Measurements from ENCODE around the gene AP4S1.
"Not testable (repeated sequence)": the region's sequence is repeated elsewhere in the genome, so short reads cannot be mapped to it uniquely, and the experiment has no call there.

AP4S1 gene

GRCh38 chr14:31042893-31043292 lies 17.4 kb downstream of the AP4S1 start:
- H3K4me2 ChIP-seq (ENCODE audit: low read length, poor library complexity, severe bottlenecking); H3K36me3 ChIP-seq (ENCODE audit: control insufficient read depth in 1 of 2, insufficient read depth in 2 of 2, low read depth in 1 of 2, low read length in 2 of 2); H2BK12ac ChIP-seq (ENCODE audit: low read length in 2 of 2); H4K91ac ChIP-seq (ENCODE audit: low read length); H3K9ac ChIP-seq (ENCODE audit: low read length); H4K8ac ChIP-seq (ENCODE audit: low read length); DNase-seq; H3K18ac ChIP-seq (ENCODE audit: low read depth in 1 of 2, low read length in 2 of 2); H3K27ac ChIP-seq (ENCODE audit: low read length, poor library complexity, severe bottlenecking); H3K27me3 ChIP-seq (ENCODE audit: control insufficient read depth in 1 of 2, insufficient read depth in 1 of 2, low read length in 2 of 2); H2BK15ac ChIP-seq (ENCODE audit: low read depth, poor library complexity, severe bottlenecking); H3K4me3 ChIP-seq (ENCODE audit: insufficient read depth in 1 of 2, low read depth in 1 of 2, low read length in 2 of 2); H2BK120ac ChIP-seq (ENCODE audit: low read depth, low read length); H2AK5ac ChIP-seq (ENCODE audit: low read length, severe bottlenecking); H3K4me1 ChIP-seq (ENCODE audit: control insufficient read depth, insufficient read depth, low read depth, low read length); H3K23ac ChIP-seq (ENCODE audit: low read length in 2 of 2); H2BK5ac ChIP-seq (ENCODE audit: low read depth, low read length, poor library complexity, severe bottlenecking); H2AFZ ChIP-seq (ENCODE audit: low read depth, low read length); H3K4ac ChIP-seq (ENCODE audit: low read depth in 1 of 2, low read length in 2 of 2); H3K79me1 ChIP-seq (replicated peaks; ENCODE audit: low read length, poor library complexity, severe bottlenecking); H3K14ac ChIP-seq (ENCODE audit: low read length in 2 of 2); H3K9me3 ChIP-seq (ENCODE audit: control insufficient read depth, low read length): not testable (repeated sequence)
- 89% methylated on average over 3 of the region's 10 CpGs for WGBS

- no CpG with 5 or more reads among the region's 3 CpGs for WGBS
- Histone ChIP-seq H3K79me1 (replicated peaks; ENCODE audit: low read length, poor library complexity, severe bottlenecking) (peaks cover 4% of the 10 kb centered on the region), H3K4me1 (ENCODE audit: control insufficient read depth, insufficient read depth, low read depth, low read length) (no peaks in the 10 kb centered on the region), H3K27ac (ENCODE audit: low read length, poor library complexity, severe bottlenecking) (no peak overlapping the region), H3K4me3 (ENCODE audit: insufficient read depth in 1 of 2, low read depth in 1 of 2, low read length in 2 of 2) (no peak overlapping the region), H2BK120ac (ENCODE audit: low read depth, low read length) (no peak overlapping the region), H4K8ac (ENCODE audit: low read length) (no peak overlapping the region), H3K14ac (ENCODE audit: low read length in 2 of 2) (no peak overlapping the region), H4K91ac (ENCODE audit: low read length) (no peak overlapping the region), H3K18ac (ENCODE audit: low read depth in 1 of 2, low read length in 2 of 2) (no peak overlapping the region), H3K4me2 (ENCODE audit: low read length, poor library complexity, severe bottlenecking) (no peak overlapping the region), H2BK12ac (ENCODE audit: low read length in 2 of 2) (no peak overlapping the region), H3K4ac (ENCODE audit: low read depth in 1 of 2, low read length in 2 of 2) (no peak overlapping the region), H2AK5ac (ENCODE audit: low read length, severe bottlenecking) (no peak overlapping the region), H3K36me3 (ENCODE audit: control insufficient read depth in 1 of 2, insufficient read depth in 2 of 2, low read depth in 1 of 2, low read length in 2 of 2) (no peaks in the 10 kb centered on the region), H2BK5ac (ENCODE audit: low read depth, low read length, poor library complexity, severe bottlenecking) (no peak overlapping the region), H2BK15ac (ENCODE audit: low read depth, poor library complexity, severe bottlenecking) (no peak overlapping the region), H3K9ac (ENCODE audit: low read length) (no peak overlapping the region), H3K23ac (ENCODE audit: low read length in 2 of 2) (no peak overlapping the region), H3K27me3 (ENCODE audit: control insufficient read depth in 1 of 2, insufficient read depth in 1 of 2, low read length in 2 of 2) (no peaks in the 10 kb centered on the region), H3K9me3 (ENCODE audit: control insufficient read depth, low read length) (no peaks in the 10 kb centered on the region), H2AFZ (ENCODE audit: low read depth, low read length) (no peak overlapping the region)
- DNase-seq, result no peak
Measured at GRCh38 chr14:31043379-31043778, 17.9 kb downstream of the AP4S1 start.

- no peak overlapping the region for H3K9ac ChIP-seq (ENCODE audit: low read length)
- no peak overlapping the region for H3K4me3 ChIP-seq (ENCODE audit: insufficient read depth in 1 of 2, low read depth in 1 of 2, low read length in 2 of 2)
- H3K36me3 ChIP-seq (ENCODE audit: control insufficient read depth in 1 of 2, insufficient read depth in 2 of 2, low read depth in 1 of 2, low read length in 2 of 2), result no peaks in the 10 kb centered on the region
- H4K8ac ChIP-seq (ENCODE audit: low read length), result no peak overlapping the region
- no peak for DNase-seq
- no peaks in the 10 kb centered on the region for H3K4me1 ChIP-seq (ENCODE audit: control insufficient read depth, insufficient read depth, low read depth, low read length)
- no peak overlapping the region for H3K4ac ChIP-seq (ENCODE audit: low read depth in 1 of 2, low read length in 2 of 2)
- no peak overlapping the region for H2BK15ac ChIP-seq (ENCODE audit: low read depth, poor library complexity, severe bottlenecking)
- no peak overlapping the region for H2BK12ac ChIP-seq (ENCODE audit: low read length in 2 of 2)
- H3K18ac ChIP-seq (ENCODE audit: low read depth in 1 of 2, low read length in 2 of 2), result no peak overlapping the region
- no peak overlapping the region for H2BK5ac ChIP-seq (ENCODE audit: low read depth, low read length, poor library complexity, severe bottlenecking)
- no peak overlapping the region for H2BK120ac ChIP-seq (ENCODE audit: low read depth, low read length)
- no peak overlapping the region for H4K91ac ChIP-seq (ENCODE audit: low read length)
- peaks cover 5% of the 10 kb centered on the region for H3K79me1 ChIP-seq (replicated peaks; ENCODE audit: low read length, poor library complexity, severe bottlenecking)
- no peak overlapping the region for H2AK5ac ChIP-seq (ENCODE audit: low read length, severe bottlenecking)
- H3K27me3 ChIP-seq (ENCODE audit: control insufficient read depth in 1 of 2, insufficient read depth in 1 of 2, low read length in 2 of 2), result no peaks in the 10 kb centered on the region
- no peak overlapping the region for H2AFZ ChIP-seq (ENCODE audit: low read depth, low read length)
- H3K9me3 ChIP-seq (ENCODE audit: control insufficient read depth, low read length), result no peaks in the 10 kb centered on the region
- H3K4me2 ChIP-seq (ENCODE audit: low read length, poor library complexity, severe bottlenecking), result no peak overlapping the region
- H3K23ac ChIP-seq (ENCODE audit: low read length in 2 of 2), result no peak overlapping the region
- WGBS, result 98% methylated on average over 3 of the region's 8 CpGs
- no peak overlapping the region for H3K14ac ChIP-seq (ENCODE audit: low read length in 2 of 2)
- no peak overlapping the region for H3K27ac ChIP-seq (ENCODE audit: low read length, poor library complexity, severe bottlenecking)
Measured at GRCh38 chr14:31045501-31046080, 20.1 kb downstream of the AP4S1 start.

- Histone ChIP-seq H3K27me3 (ENCODE audit: control insufficient read depth in 1 of 2, insufficient read depth in 1 of 2, low read length in 2 of 2) (no peaks in the 10 kb centered on the region), H3K27ac (ENCODE audit: low read length, poor library complexity, severe bottlenecking) (no peak overlapping the region), H4K91ac (ENCODE audit: low read length) (no peak overlapping the region), H2AK5ac (ENCODE audit: low read length, severe bottlenecking) (no peak overlapping the region), H3K4me3 (ENCODE audit: insufficient read depth in 1 of 2, low read depth in 1 of 2, low read length in 2 of 2) (no peak overlapping the region), H3K4me2 (ENCODE audit: low read length, poor library complexity, severe bottlenecking) (no peak overlapping the region), H3K4me1 (ENCODE audit: control insufficient read depth, insufficient read depth, low read depth, low read length) (peaks cover 4% of the 10 kb centered on the region), H4K8ac (ENCODE audit: low read length) (peak overlapping the region; percentile 7), H3K23ac (ENCODE audit: low read length in 2 of 2) (no peak overlapping the region), H2AFZ (ENCODE audit: low read depth, low read length) (no peak overlapping the region), H3K18ac (ENCODE audit: low read depth in 1 of 2, low read length in 2 of 2) (peak overlapping the region in 1 of 2 experiments; percentile 62), H2BK120ac (ENCODE audit: low read depth, low read length) (no peak overlapping the region), H2BK15ac (ENCODE audit: low read depth, poor library complexity, severe bottlenecking) (no peak overlapping the region), H3K79me1 (replicated peaks; ENCODE audit: low read length, poor library complexity, severe bottlenecking) (peaks cover 6% of the 10 kb centered on the region), H3K9me3 (ENCODE audit: control insufficient read depth, low read length) (no peaks in the 10 kb centered on the region), H2BK5ac (ENCODE audit: low read depth, low read length, poor library complexity, severe bottlenecking) (no peak overlapping the region), H3K9ac (ENCODE audit: low read length) (peak overlapping the region; percentile 78), H3K14ac (ENCODE audit: low read length in 2 of 2) (no peak overlapping the region), H2BK12ac (ENCODE audit: low read length in 2 of 2) (no peak overlapping the region), H3K4ac (ENCODE audit: low read depth in 1 of 2, low read length in 2 of 2) (no peak overlapping the region), H3K36me3 (ENCODE audit: control insufficient read depth in 1 of 2, insufficient read depth in 2 of 2, low read depth in 1 of 2, low read length in 2 of 2) (no peaks in the 10 kb centered on the region)
- DNase-seq, result no peak
- WGBS, result 98% methylated on average over 10 of the region's 10 CpGs
Measured at GRCh38 chr14:31047503-31047902, 22.1 kb downstream of the AP4S1 start.

Measured in mesenchymal stem cell (in vitro differentiated cells and primary cell).